Urinary bladder (tissue), 4 donors: ENCODE data around the gene ETDA. TPM values are rescaled to one million over a fixed set of nuclear protein-coding genes. Genes with fewer than 3 reads are reported as not detected.

ENCODE experiments used
- DNase-seq: peaks from one replicate; pipeline ENCODE4 v3.0.0-alpha.2; 2015; ENCODE audit errors: extremely low spot score
- H3K27ac ChIP-seq: one replicate; pipeline ENCODE4 v1.5.1; 2013; ENCODE audit warnings: low read depth, mild to moderate bottlenecking, moderate library complexity
- H3K36me3 ChIP-seq: one replicate; pipeline ENCODE4 v1.6.1; 2013; ENCODE audit warnings: mild to moderate bottlenecking, moderate library complexity; ENCODE audit not compliant: insufficient read depth
- H3K4me1 ChIP-seq: one replicate; pipeline ENCODE4 v1.6.1; 2013; ENCODE audit warnings: mild to moderate bottlenecking, moderate library complexity; ENCODE audit not compliant: insufficient read depth
- H3K4me3 ChIP-seq: one replicate; pipeline ENCODE4 v1.5.1; 2013; ENCODE audit warnings: low read depth, low read length
- WGBS: extraction: QIAGEN DNeasy Blood & Tissue Kit; methylation state at CpG from one replicate; pipeline ENCODE4 v1.1.7; 2013; 5-methylcytosine and 5-hydroxymethylcytosine counted together
- polyA plus RNA-seq: library from polyadenylated mRNA; stranded (reverse); fragments of 200-250 nt; gene quantifications from one replicate; pipeline ENCODE4 v1.2.3, GENCODE V29; 2013
- total RNA-seq: library from RNA; depleted of rRNA; stranded (reverse); fragments of >200 nt; gene quantifications from one replicate; pipeline ENCODE4 v1.2.3, GENCODE V29; 2014
- donor health status: healthy with polysubstance abuse.
- donor health status: healthy.

The ETDA gene
- total and polyA plus RNA-seq, 2 donors: not detected

GRCh38 chrX:135295944-135296305 lies 44.1 kb downstream of the ETDA start:
- Histone ChIP-seq H3K36me3 (no peaks in the 10 kb centered on the region), H3K4me3 (peak overlapping the region; percentile 39), H3K4me1 (no peaks in the 10 kb centered on the region), H3K27ac (no peak overlapping the region)
- 9% methylated on average over 10 of the region's 10 CpGs for WGBS
- DNase-seq: no peak

GRCh38 chrX:135302269-135302873 lies 50.5 kb downstream of the ETDA start:
- Histone ChIP-seq H3K4me3 (no peak overlapping the region), H3K4me1 (no peaks in the 10 kb centered on the region), H3K27ac (no peak overlapping the region), H3K36me3 (no peaks in the 10 kb centered on the region)
- no peak for DNase-seq
- 62% methylated on average over 5 of the region's 5 CpGs for WGBS

Other genes with a start within 250 kb of the ETDA start
- gene RTL8B, start 229.5 kb upstream of the ETDA start, total RNA-seq: 6.1 TPM
- gene RTL8B, start 229.5 kb upstream of the ETDA start, polyA plus RNA-seq: 26.2 TPM
- 37.2 TPM for gene RTL8C, start 219.7 kb upstream of the ETDA start, total RNA-seq
- gene RTL8C, start 219.7 kb upstream of the ETDA start, polyA plus RNA-seq: 235 TPM
- gene RTL8A, start 199.9 kb upstream of the ETDA start, total RNA-seq: 5.2 TPM
- 136 TPM for gene RTL8A, start 199.9 kb upstream of the ETDA start, polyA plus RNA-seq
- 1.8 TPM for gene SMIM10L2B, start 153.3 kb upstream of the ETDA start, total RNA-seq
- 3.0 TPM for gene SMIM10L2B, start 153.3 kb upstream of the ETDA start, polyA plus RNA-seq
- not detected for gene ETDB, start 131.5 kb upstream of the ETDA start, total RNA-seq
- gene ETDB, start 131.5 kb upstream of the ETDA start, polyA plus RNA-seq: not detected
- not detected for gene CT55, start 80.7 kb upstream of the ETDA start, total RNA-seq
- not detected for gene CT55, start 80.7 kb upstream of the ETDA start, polyA plus RNA-seq
- not detected for gene ETDC, start 57.4 kb downstream of the ETDA start, total RNA-seq
- not detected for gene ETDC, start 57.4 kb downstream of the ETDA start, polyA plus RNA-seq
- 19.0 TPM for gene ZNF75D, start 92.0 kb downstream of the ETDA start, total RNA-seq
- gene ZNF75D, start 92.0 kb downstream of the ETDA start, polyA plus RNA-seq: 8.5 TPM
- gene ZNF449, start 92.7 kb downstream of the ETDA start, total RNA-seq: 27.4 TPM
- gene ZNF449, start 92.7 kb downstream of the ETDA start, polyA plus RNA-seq: 3.5 TPM
- gene SMIM10L2A, start 169.9 kb downstream of the ETDA start, total RNA-seq: 0.85 TPM
- 1.4 TPM for gene SMIM10L2A, start 169.9 kb downstream of the ETDA start, polyA plus RNA-seq